Neural progenitor cell (in vitro differentiated cells): ENCODE measurements around the gene SLC35D2. TPM values are rescaled to one million over a fixed set of nuclear protein-coding genes. Genes with fewer than 3 reads are reported as not detected.

Source experiments
- DNase-seq: peaks from one replicate; pipeline ENCODE4 v3.0.0-alpha.2; 2016; ENCODE audit warnings: low spot score
- H2AFZ ChIP-seq: fragments of 200-600 bp; sonication (generic); replicated peaks from 2 replicates; pipeline ENCODE4 v1.6.1; 2016; ENCODE audit warnings: antibody characterized with exemption
- H3F3A ChIP-seq: fragments of 200-600 bp; sonication (generic); 2 replicates; pipeline ENCODE4 v1.6.1; 2016; ENCODE audit warnings: antibody characterized with exemption, low read depth
- H3K27ac ChIP-seq: fragments of 200-600 bp; sonication (generic); 2 replicates; pipeline ENCODE4 v1.5.1; 2016; ENCODE audit warnings: mild to moderate bottlenecking
- H3K27me3 ChIP-seq: fragments of 200-600 bp; sonication (generic); 2 replicates; pipeline ENCODE4 v1.6.1; 2016; ENCODE audit warnings: mild to moderate bottlenecking, moderate library complexity
- H3K36me3 ChIP-seq: fragments of 200-600 bp; sonication (generic); 2 replicates; pipeline ENCODE4 v1.5.1; 2016
- H3K4me1 ChIP-seq: fragments of 200-600 bp; sonication (generic); 2 replicates; pipeline ENCODE4 v1.6.1; 2016; ENCODE audit warnings: mixed run types
- H3K4me2 ChIP-seq: fragments of 200-600 bp; sonication (generic); 2 replicates; pipeline ENCODE4 v1.6.1; 2016
- H3K4me3 ChIP-seq: fragments of 200-600 bp; sonication (generic); 2 replicates; pipeline ENCODE4 v1.5.1; 2016
- H3K79me2 ChIP-seq: fragments of 200-600 bp; sonication (generic); 2 replicates; pipeline ENCODE4 v1.6.1; 2016; ENCODE audit warnings: low read depth
- H3K9ac ChIP-seq: fragments of 200-600 bp; sonication (generic); 2 replicates; pipeline ENCODE4 v1.6.1; 2016
- H3K9me3 ChIP-seq: fragments of 200-600 bp; sonication (generic); 2 replicates; pipeline ENCODE4 v1.5.1; 2016; ENCODE audit warnings: low read depth
- H4K20me1 ChIP-seq: fragments of 200-600 bp; sonication (generic); 2 replicates; pipeline ENCODE4 v1.6.1; 2016; ENCODE audit warnings: low read depth
- H3K27ac Mint-ChIP-seq: 3 replicates; pipeline ENCODE4 v1.8.0; 2021; ENCODE audit warnings: mixed read lengths
- H3K27me3 Mint-ChIP-seq: 2 replicates; pipeline ENCODE4 v1.8.0; 2022; ENCODE audit warnings: low read depth, mild to moderate bottlenecking, inconsistent platforms, moderate library complexity, mixed read lengths; ENCODE audit not compliant: insufficient read depth
- H3K36me3 Mint-ChIP-seq: 3 replicates; pipeline ENCODE4 v1.8.0; 2021; ENCODE audit warnings: mixed read lengths
- H3K4me1 Mint-ChIP-seq: 3 replicates; pipeline ENCODE4 v1.8.0; 2021; ENCODE audit warnings: mixed read lengths
- H3K4me3 Mint-ChIP-seq: 3 replicates; pipeline ENCODE4 v1.8.0; 2021; ENCODE audit warnings: mild to moderate bottlenecking, moderate library complexity, mixed read lengths
- H3K9me3 Mint-ChIP-seq: 3 replicates; pipeline ENCODE4 v1.8.0; 2020; ENCODE audit warnings: mixed read lengths
- CTCF ChIP-seq: fragments of 200-600 bp; sonication (generic); IDR thresholded peaks from 2 replicates; pipeline ENCODE4 v1.5.1; 2017; ENCODE audit warnings: antibody characterized with exemption, mild to moderate bottlenecking
- EZH2 ChIP-seq: fragments of 200-600 bp; sonication (generic); IDR thresholded peaks from 2 replicates; pipeline ENCODE4 v1.6.1; 2017; ENCODE audit warnings: antibody characterized with exemption, mild to moderate bottlenecking, moderate library complexity
- EZH2phosphoT487 ChIP-seq: fragments of 200-600 bp; sonication (generic); IDR thresholded peaks from 2 replicates; pipeline ENCODE4 v1.6.1; 2017; ENCODE audit warnings: antibody characterized with exemption
- total RNA-seq: library from RNA; depleted of rRNA; stranded (reverse); fragments of >200 nt; gene quantifications from 2 replicates; pipeline ENCODE4 v1.2.3, GENCODE V29; 2015; ENCODE audit warnings: low replicate concordance

The SLC35D2 gene
- total RNA-seq, 1 donor from 2014 or later, result 30.1 TPM

DNA sequence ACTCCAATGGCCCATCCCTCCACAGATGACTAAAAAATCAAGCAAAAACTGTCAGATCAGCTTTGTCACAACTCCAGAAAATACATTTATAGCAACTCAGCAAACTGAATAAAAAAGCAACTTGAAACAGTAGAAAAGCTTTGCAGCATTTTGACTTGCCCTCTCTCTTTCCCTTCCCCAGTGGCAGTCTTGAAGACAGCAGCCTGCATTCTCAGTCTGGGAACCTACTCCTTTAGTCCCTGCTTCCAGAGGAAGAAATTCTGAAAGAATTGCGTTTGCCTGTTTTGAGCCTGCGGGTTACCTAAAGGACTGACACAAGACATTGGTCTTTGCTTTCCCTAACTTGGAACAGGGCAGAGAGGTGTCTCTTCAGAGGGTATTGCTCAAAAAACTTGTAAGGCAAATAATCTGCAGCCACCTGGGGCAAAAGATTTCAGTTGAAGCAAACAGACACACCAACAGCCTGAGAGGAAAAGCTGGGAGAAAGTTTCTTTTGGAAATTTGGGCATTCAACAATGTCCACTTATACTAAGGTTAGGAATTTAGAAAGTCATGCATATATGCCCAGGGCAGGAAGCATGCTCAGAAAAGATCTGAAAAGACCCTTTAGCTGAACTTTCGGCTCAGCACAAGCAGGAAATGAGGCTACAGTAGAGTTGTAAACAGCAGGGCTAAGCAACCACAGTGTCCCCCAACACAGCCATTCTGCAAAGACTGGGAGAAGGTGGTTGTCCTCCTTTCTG, 15.2 kb upstream of the SLC35D2 start:
- H3K4me2 ChIP-seq, result no peak overlapping the region
- no peak overlapping the region for H3K27ac Mint-ChIP-seq
- H3K4me3 Mint-ChIP-seq, result no peak overlapping the region
- H3K9ac ChIP-seq, result no peak overlapping the region
- no peak overlapping the region for H2AFZ ChIP-seq
- H3K27me3 ChIP-seq, result no peaks in the 10 kb centered on the region
- no peak for DNase-seq
- peaks cover 22% of the 10 kb centered on the region for H3K9me3 Mint-ChIP-seq
- no peak overlapping the region for H3K4me3 ChIP-seq
- H3K9me3 ChIP-seq, result no peaks in the 10 kb centered on the region
- peaks cover 20% of the 10 kb centered on the region for H3K36me3 Mint-ChIP-seq
- peaks cover 23% of the 10 kb centered on the region for H3K4me1 ChIP-seq
- H4K20me1 ChIP-seq, result peaks cover 29% of the 10 kb centered on the region
- peak overlapping the region; percentile 54 for H3K27ac ChIP-seq
- H3K36me3 ChIP-seq, result peaks cover 7% of the 10 kb centered on the region
- H3K79me2 ChIP-seq, result peaks cover 84% of the 10 kb centered on the region
- TF ChIP-seq EZH2, result no peak
- TF ChIP-seq CTCF, result no peak
- TF ChIP-seq EZH2phosphoT487, result no peak
- peaks cover 2% of the 10 kb centered on the region for H3K27me3 Mint-ChIP-seq
- H3K4me1 Mint-ChIP-seq, result peaks cover 16% of the 10 kb centered on the region
- H3F3A ChIP-seq, result peaks cover 24% of the 10 kb centered on the region

DNA sequence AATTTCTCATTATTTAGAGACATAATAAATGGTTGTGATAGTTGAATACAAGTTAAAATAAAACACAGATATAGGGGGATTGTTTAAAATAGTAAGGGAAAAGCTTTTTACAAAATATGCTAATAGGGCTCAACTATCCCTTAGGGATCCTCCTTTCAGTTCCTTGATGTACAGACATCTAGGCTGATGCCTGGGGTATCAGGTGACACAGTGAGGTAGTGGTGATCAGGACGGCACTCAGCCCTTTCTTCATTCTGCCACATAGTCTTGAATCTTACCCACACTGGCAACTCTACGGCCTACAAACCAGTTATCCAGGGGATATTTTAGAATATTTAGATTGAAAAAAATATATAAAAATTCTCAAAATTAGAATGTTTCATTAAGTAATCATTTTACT, 12.5 kb upstream of the SLC35D2 start:
- Histone ChIP-seq H3K9me3 (no peaks in the 10 kb centered on the region), H3K27ac (no peak overlapping the region), H3F3A (peaks cover 24% of the 10 kb centered on the region), H3K4me2 (peak overlapping the region; percentile 59), H3K36me3 (peaks cover 8% of the 10 kb centered on the region), H4K20me1 (peaks cover 29% of the 10 kb centered on the region), H3K27me3 (no peaks in the 10 kb centered on the region), H2AFZ (no peak overlapping the region), H3K9ac (no peak overlapping the region), H3K79me2 (peaks cover 57% of the 10 kb centered on the region), H3K4me3 (no peak overlapping the region), H3K4me1 (peaks cover 23% of the 10 kb centered on the region)
- Mint-ChIP-seq H3K36me3 (peaks cover 17% of the 10 kb centered on the region), H3K9me3 (peaks cover 11% of the 10 kb centered on the region), H3K4me3 (no peak overlapping the region), H3K4me1 (peaks cover 16% of the 10 kb centered on the region), H3K27me3 (peaks cover 2% of the 10 kb centered on the region), H3K27ac (no peak overlapping the region)
- TF ChIP-seq EZH2phosphoT487 (no peak), EZH2 (no peak), CTCF (no peak)
- peak; percentile 34 for DNase-seq

DNA sequence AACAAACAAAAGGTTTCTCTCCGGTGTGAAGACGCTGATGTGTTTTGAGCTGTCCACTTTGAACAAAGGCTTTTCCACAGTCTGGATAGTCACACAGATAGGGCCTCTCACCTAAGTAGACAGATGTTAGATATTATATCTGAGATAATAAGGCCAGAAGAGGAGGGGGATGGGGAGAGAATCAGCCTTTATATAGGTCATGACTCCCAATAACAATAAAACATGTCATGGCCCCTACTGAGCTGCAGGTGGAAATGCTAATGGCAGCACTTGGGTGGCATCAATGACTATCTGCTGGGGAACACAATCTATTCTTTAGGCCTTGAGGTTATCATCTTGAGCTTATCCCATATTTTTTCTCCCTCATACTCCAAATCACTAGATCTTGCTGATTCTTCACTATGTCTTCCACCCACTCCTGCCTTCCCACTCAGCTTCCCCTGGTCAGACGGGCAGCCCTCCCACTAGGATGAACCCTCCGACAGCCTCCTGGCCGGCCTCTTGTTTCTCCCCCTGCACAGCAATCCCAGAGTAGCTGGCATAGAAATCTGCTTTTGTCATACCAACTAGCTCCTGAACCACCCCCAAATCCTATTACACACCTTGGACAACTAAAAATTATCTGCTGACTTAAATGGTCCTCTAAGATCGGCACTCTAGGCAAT, 11.5 kb upstream of the SLC35D2 start:
- H3K4me3 ChIP-seq, result no peak overlapping the region
- peaks cover 47% of the 10 kb centered on the region for H3K79me2 ChIP-seq
- H2AFZ ChIP-seq, result no peak overlapping the region
- peaks cover 8% of the 10 kb centered on the region for H3K36me3 ChIP-seq
- no peak for TF ChIP-seq CTCF
- TF ChIP-seq EZH2phosphoT487, result no peak
- no peak for TF ChIP-seq EZH2
- H4K20me1 ChIP-seq, result peaks cover 28% of the 10 kb centered on the region
- H3K4me2 ChIP-seq, result peak overlapping the region; percentile 59
- no peak overlapping the region for H3K27ac Mint-ChIP-seq
- no peak overlapping the region for H3K4me3 Mint-ChIP-seq
- H3K9me3 Mint-ChIP-seq, result peaks cover 4% of the 10 kb centered on the region
- no peaks in the 10 kb centered on the region for H3K9me3 ChIP-seq
- H3K27me3 ChIP-seq, result no peaks in the 10 kb centered on the region
- H3K36me3 Mint-ChIP-seq, result peaks cover 18% of the 10 kb centered on the region
- H3K4me1 Mint-ChIP-seq, result peaks cover 16% of the 10 kb centered on the region
- H3K27ac ChIP-seq, result peak overlapping the region; percentile 35
- DNase-seq, result no peak
- H3K4me1 ChIP-seq, result peaks cover 23% of the 10 kb centered on the region
- H3F3A ChIP-seq, result peaks cover 20% of the 10 kb centered on the region
- H3K9ac ChIP-seq, result no peak overlapping the region
- peaks cover 2% of the 10 kb centered on the region for H3K27me3 Mint-ChIP-seq
